T1000 (cell line): ENCODE results near the gene SLC35A5.

Experiments
- DNase-seq: peaks from one replicate; lab custom pipeline; 2025; ENCODE audit warnings: mixed read lengths; lab: John Stamatoyannopoulos, UW

The SLC35A5 gene

DNA sequence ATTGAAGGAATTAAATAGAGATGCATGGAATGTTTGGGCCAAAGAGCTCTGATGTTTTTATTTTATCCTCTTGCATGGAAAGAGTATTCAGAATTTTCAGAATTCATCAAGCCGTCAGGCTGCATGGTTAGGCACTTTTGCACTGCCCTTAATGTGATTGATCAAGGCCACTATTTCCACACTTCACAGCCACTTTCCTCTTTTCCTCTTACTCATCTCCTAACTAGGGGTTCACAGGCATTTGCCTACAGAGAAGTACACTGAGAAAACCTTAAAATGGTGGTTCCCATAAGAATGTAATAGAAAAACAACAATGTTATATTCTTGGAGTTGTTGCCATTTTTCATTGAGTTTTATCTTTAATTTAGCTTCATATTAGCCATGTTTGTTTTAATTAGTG lies 10.9 kb downstream of the SLC35A5 start:
- DNase-seq = no peak

DNA sequence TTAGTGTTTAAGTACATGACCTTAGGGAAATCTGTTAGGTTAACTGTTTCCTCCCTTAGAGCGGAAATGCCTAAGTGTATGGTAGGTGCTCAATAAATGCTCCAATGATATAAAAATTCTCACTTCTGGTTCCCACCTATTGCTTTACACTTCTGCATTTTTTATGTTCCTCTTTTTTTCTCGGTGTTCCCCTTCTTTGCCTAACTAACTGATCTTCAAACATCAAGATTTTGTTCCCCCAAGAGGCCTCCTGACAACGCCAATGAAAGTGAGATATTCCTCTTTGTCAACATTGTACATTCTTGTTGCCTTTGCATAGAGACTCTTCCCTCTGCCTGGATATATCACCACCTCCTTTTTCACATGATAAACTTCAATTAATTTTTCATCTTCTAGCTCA lies 17.4 kb downstream of the SLC35A5 start:
- no peak for DNase-seq

DNA sequence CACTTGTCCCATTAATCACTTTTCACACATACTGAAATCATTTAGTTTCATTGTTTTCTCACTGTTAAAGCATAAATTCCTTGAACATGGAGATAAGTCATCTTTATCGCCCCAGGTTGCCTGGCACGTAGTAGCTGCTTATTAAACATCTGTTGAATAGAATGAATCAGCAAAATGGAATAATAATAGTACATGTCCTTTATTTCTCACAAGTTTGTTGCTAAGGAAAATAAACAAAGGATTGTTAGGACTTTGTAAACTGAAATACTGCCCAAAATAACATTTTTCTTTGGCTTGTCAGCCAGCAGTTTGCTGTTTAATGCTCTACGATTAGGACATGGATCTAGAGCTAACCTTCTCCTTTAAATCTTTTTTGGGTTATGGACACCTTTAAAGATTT lies 17.9 kb downstream of the SLC35A5 start:
- no peak for DNase-seq

DNA sequence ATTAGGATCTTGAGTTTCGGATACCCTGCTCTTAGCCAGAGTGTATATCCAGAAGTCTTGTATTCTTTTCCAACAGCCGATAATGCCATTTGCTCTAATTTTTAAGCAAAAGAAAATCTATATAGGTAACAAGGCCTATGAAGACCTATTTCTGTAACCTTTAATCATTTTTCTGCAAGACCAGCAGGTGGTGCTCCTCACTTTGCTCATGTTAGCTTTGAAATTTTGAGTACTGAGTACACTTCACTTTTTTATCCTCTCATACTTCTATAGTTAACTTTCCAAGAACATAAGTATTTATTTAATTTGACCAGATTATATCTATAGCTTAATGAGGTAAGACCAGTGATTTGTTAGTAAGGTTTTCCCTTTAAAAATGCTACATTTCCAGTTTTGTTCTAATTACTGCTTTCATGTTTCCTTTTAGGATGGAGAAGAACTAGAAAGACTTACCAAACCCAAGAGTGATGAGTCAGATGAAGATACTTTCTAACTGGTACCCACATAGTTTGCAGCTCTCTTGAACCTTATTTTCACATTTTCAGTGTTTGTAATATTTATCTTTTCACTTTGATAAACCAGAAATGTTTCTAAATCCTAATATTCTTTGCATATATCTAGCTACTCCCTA lies 20.5 kb downstream of the SLC35A5 start:
- peak; percentile 21 for DNase-seq

DNA sequence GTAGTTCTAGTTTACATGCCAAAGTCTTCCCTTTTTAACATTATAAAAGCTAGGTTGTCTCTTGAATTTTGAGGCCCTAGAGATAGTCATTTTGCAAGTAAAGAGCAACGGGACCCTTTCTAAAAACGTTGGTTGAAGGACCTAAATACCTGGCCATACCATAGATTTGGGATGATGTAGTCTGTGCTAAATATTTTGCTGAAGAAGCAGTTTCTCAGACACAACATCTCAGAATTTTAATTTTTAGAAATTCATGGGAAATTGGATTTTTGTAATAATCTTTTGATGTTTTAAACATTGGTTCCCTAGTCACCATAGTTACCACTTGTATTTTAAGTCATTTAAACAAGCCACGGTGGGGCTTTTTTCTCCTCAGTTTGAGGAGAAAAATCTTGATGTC lies 21.3 kb downstream of the SLC35A5 start:
- DNase-seq = no peak

DNA sequence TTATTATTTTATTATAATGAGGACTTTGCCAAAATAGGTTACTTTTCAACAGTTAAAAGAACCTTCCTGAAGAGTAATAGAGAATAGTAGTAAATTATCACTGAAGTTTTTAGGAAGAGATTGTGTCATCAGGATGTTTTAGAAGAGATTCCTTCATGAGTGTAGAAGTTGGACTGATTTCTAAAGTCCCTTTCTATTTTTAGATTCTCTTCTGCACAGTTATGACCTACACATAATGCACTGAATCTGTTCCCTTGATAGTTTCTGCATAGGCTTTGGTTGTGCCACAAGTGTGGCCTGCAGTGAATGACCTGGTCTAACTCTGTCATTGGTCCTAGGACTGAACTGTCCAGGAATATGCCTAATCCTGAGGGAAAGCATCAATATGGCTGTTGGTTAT lies 23.9 kb downstream of the SLC35A5 start:
- DNase-seq = no peak

DNA sequence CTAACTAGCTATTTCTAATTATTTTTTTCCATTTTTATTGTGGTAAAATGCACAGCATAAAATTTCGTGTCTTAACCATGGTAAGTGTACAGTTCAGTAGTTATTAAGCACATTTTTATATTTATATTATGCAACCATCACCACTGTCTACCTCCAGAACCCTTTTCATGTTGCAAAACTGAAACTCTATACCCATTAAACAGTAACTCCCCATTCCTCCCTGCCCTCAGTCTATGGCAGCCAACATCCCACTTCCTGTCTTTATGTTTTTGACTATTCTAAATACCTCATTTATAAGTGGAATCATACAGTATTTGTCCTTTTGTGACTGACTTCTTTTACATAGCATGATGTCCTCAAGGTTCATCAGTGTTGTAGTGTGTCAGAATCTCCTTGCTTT lies 25.5 kb downstream of the SLC35A5 start:
- no peak for DNase-seq

DNA sequence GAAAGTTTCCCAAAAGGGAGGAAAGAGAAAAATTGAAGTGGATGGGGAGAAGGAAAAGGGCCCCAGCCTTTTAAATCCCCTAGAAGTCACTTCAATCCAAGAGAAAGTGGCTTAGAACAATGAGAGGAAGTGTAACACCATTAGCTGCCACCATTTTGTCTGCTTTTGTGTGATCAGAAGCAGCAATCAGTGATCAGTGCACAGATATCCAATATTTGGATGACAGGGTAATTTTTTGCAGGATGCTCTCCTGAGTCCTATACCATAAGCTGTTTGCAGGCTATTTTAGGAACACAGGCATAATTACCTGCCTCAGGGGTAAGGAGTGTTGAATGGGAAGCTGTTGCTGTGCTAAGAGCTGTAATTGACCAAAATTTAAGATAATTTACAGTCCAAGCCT lies 31.4 kb downstream of the SLC35A5 start:
- DNase-seq = no peak

DNA sequence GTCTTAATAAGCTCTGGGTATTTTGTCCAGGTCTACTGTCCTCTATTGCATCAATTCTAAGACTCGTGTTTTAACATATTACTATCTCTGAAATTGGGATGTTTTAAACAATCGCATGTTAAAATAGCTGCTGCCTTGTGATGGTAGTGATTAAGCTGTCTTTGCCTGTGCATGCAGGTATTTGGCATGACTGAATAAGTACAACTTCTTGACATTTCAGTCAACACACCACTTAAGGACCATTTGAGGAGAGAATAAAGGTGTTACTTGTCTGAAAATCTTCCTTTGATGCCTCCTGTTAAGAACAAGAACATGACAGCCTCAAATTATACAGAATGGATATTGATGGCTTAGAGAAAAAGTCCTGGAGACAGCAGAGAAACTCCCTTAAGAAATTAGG lies 33.0 kb downstream of the SLC35A5 start:
- no peak for DNase-seq

DNA sequence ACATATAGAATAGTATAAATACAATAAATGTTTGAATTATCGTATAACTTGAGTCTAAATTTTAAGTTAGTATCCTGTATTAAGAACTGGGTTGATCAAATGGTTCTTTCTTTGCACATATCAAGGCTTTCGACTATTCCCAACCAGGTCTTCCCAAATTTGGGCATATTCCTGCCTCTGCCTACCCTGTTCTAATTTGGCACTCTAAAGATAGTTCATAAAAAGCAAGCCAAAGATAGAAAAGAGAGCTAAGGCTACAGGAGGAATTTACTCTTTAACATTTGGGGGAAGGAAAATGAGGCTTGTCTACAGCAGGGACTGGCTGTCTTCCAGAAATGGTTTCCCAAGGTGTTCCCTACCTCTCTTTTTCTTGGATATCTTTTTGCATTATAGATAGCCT lies 36.1 kb downstream of the SLC35A5 start:
- no peak for DNase-seq

DNA sequence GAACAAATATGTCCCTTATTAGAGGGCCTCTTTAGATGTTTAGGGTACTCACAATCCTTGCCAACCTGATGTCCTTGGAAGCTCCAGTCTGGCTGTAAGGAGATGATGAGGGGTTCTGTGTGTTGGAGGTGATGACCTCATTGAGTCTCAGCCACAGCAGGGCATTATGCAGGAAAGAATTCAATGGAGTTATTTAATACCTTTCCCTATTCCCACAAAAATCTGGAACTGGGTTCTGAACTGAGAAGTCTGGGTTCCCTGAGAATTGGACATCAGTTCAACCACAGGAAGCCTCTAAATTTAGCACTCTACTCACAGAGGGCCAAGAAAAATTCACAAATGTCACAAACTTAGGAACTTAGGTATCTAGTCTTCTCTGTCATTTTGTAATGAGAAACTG lies 36.9 kb downstream of the SLC35A5 start:
- DNase-seq = no peak

DNA sequence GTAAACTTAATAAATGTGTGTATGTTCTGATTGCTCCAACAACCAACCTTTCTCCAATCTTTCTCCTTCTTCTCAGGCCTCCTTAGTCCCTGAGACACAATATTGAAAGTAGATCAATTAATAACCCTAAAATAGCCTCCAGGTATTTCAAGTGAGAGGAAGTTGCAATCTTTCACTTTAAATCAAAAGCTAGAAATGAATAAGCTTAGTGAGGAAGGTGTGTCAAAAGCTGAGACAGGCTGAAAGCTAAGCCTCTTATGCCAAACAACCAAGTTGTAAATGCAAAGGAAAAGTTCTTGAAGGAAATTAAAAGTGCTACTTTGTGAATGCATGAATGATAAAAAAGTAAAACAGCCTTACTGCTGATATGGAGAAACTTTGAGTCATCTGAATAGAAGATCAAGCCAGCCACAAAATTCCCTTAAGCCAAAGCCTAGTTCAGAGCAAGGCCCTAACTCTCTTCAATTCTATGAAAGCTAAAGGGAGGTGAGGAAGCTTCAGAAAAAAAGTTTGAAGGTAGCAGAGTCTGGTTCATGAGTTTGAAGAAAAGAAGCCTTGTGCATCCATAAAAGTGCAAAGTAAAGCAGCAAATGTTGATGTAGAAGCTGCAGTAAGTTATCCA lies 40.5 kb downstream of the SLC35A5 start:
- DNase-seq = no peak

DNA sequence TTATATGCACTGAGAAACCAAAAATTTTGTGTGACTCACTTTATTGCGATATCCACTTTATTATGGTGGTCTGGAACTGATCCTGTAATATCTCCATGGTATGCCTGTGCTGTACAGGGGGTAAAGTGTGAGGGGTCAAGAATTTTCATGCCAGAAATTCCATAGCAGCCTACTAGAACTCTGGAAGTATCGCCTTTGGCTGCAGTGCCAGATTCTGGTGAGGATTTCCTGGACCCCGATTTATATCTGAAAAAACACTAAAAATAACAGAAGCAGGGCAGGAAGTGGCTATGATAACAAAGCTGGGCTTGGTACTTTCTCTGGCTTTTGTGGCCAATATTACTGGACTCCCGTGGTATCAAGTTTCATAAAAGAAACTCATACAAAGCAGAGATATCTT lies 42.7 kb downstream of the SLC35A5 start:
- peak; percentile 56 for DNase-seq

DNA sequence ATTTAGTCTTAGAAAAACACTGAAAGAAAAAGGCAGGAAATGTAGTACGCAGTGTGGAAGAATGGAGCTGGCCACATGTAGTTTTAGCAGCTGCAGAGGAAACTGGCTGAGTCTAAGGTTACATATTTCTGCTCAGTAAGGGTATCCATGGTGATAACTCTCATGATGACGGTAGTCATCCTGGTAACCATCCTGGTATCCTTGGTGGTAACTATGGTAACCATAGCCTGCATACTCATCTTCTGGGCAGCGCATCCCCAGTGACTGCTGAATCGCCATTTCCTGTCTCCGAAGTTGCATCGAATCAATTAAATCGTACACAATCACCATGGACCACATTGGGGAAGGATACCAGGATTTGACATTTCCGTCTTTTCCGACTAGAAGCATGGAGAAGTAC lies 43.4 kb downstream of the SLC35A5 start:
- peak; percentile 61 for DNase-seq

DNA sequence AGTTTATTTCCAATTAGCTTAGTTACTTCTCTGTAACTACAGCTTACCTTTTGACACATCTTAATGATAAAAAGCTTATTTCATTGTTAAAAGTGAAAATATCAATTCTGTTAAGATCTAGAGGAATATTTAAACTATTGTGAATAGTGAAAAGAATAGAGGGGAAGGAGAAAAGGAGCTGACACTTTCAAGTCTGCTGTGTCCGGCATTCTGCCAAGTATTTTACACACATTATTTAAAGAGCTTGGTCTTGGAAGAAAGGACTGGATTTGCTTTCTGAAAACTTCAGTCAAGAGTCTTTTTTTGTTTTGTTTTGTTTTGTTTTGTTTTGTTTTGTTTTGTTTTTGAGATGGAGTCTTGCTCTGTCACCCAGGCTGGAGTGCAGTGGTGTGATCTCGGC lies 44.3 kb downstream of the SLC35A5 start:
- no peak for DNase-seq

DNA sequence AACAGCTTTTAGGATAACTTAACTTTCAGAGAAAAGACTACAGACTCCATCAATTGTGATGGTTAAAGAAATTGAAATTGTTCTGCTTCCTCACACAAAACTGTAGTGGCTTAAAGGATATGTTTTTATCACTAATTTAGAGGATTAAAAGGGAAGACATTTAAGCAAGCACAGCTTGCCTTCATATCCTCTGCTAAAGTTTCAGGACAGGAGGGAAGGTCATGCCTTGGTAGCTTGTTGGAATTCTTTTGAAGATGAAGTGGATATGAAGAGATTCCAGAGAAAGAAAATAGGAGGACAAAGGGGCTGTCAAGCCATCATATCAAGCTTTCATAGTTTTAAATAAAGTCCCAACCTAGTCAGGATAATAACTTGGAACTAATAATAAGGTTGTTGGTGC lies 46.0 kb downstream of the SLC35A5 start:
- DNase-seq = no peak

DNA sequence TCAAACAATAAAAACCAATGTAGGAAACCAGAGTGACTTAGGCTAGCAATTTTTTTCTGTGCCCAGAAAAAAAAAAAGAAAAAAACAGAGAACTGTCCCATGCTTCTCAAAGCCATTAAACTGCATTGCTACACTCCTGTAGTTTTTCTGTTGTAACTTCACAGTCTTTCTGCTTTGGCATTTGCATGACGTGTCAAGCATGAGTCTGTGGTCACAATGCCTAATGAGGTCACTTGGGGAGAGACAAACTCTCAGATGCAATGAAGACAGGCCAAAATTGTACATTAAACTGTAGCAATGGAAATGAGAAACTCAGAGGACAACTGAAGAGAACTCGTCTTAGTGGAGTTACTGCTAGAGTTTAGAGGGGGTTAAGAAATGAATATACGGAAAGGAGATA lies 48.3 kb downstream of the SLC35A5 start:
- DNase-seq = no peak

DNA sequence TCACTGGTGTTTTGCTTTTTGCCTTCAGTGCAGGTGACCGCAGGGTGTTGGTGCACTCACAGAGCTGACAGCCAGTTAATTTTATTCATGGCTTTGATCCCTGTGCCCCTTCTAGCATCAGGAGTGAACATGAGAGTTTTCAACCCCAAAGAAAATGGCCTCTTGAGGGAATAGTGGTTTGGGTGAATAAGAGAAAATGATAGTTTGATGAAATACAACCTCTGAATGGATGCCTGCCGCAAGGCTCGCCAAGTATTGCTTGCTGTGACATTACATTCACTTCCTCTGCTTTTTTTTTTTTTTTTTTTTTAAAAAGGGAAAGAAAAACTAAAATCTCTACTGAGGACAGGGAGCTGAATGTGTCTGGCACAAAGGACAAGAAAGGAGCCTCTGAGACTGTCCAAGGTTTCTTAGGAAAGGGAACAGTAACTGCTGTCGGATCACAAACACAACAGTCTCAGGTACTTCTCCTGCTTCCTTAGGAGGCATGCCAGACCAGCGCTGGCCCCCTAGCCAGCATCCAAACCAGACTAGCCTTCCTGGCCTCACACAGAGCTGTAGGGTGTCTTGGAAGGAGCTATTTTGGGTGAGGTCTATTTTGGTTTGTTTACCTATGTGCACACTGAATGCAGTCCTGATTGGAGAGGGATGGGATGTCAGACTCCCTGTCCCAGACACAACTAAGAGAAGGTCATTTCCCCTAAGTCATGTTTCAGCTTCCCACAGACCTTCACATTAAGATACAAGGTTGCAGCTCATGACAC lies 50.1 kb downstream of the SLC35A5 start:
- no peak for DNase-seq

DNA sequence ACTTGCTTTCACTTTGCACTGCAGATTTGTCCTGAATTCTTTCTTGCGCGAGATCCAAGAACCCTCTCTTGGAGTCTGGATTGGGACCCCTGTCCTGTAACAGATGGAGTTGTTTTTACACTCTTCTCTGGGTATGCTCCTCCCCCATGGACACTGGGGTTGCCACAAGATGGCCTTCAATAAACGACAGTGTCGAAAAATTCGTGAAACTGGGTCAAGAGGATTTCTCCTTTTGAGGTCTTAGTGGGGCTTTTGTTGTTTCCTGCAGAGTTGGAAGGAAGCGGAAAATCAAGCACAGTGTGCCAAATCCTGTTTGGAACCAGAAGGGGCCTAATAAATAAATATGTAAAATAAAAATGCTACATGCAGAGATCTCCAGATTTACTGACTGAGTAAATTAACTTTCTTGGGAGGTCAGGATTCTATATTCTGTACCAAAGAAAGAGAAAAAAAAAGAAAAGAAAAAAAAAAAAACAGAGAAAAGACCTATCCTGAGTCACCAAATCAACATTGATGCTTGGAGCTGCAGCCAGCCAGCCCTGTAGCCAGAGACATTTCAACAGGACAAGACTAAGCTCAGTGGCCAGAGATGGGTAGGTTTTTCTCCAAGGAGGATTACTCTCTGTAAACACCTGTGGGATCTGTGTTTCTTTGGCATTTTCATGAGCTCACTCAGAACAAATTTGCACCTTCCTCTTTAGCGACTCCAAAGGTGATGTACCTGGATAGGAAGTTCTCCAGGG lies 54.3 kb downstream of the SLC35A5 start:
- DNase-seq = no peak

DNA sequence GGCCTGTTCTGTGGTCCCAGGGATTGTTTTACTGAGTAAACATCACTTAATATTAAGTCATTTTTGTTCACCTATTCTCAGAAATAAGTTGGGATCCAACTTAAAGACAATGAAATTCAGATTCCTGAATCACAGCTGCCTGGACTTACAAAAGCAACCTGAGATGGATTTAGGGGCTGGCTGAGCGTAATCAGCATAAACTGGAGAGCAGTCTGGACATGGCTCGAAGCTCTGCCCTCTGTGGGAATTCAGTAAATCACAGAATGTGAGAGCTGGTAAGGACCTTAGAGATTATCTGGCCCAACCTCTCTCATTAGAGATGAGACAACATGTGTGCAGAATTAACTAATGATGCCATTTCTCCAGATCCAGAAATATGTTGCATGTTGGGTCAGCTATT lies 55.4 kb downstream of the SLC35A5 start:
- DNase-seq = no peak

DNA sequence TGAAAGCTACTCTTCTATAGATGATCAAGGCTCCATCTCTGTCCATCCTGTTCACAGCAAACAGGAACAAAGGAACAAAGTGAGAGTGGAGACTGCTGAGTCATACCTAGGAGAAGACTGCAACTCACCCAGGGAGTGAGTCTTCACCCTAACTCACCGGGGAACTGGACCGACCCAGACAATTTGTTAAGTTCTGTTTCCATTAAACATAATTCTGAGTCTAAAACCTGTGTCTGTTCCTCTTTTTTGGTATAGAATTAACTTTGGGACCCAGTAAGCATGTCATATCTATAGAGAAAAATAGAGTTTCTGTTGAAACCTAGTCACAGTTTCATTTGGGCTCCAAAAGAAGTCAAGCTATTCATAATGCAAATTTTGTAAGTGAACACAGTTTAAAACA lies 57.5 kb downstream of the SLC35A5 start:
- no peak for DNase-seq

DNA sequence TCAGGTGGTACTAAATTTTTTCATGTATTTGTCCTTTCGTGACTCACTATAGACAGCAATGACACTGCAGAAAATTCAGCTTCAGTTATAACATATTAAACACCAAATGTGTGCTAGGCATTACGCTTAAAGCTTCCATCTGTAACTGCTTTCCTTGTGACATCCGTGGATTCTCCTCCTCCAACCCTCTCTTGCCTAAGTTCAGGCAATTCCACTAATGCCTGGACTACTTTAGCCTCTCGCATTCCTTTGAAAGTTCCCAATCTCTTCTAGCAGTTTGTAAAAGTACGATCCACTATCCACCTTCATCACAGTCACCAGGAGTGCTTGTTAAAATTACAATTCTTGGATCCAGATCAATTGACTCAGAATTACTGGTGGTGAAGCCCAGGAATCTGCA lies 61.4 kb downstream of the SLC35A5 start:
- DNase-seq = no peak

DNA sequence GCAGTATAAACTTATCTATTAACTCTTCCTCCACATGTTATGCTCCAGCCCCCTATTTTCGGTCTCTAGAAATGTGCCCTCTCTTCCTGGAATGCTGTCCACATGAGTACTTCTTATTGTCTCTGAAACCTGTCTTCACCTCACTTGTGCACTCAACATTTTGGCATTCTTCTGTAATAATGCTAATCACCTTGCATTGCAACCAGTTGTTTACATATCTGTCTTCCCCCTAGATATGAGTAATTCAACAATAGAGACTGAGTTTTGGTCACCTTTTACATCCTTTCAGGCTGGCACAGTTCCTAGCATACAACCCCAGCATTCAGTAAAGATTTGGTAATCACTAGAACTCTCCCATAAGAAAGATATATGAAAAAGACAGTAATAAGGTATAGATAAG lies 61.9 kb downstream of the SLC35A5 start:
- no peak for DNase-seq
